K562 (cell line): Measurements from ENCODE around the gene PTPN7. TPM values are rescaled to one million over a fixed set of nuclear protein-coding genes. Genes with fewer than 3 reads are reported as not detected.
A peak's percentile ranks its signal among the peaks of the same experiment; 100 is the strongest.

ENCODE experiments used
- ADNP ChIP-seq: fragments of 200-800 bp; sonication (Bioruptor generic); IDR thresholded peaks from 2 replicates; pipeline ENCODE4 v1.6.1; 2016; ENCODE audit warnings: missing genetic modification characterization, missing compliant biosample characterization
- ASH1L ChIP-seq: fragments of 450-650 bp; IDR thresholded peaks from 2 replicates; pipeline ENCODE4 v1.6.1; 2018; ENCODE audit warnings: borderline replicate concordance, mild to moderate bottlenecking, low read depth; ENCODE audit not compliant: partially characterized antibody
- E4F1 ChIP-seq: fragments of 250-450 bp; sonication (Bioruptor Pico); IDR thresholded peaks from 2 replicates; pipeline ENCODE4 v1.5.0; 2021; ENCODE audit warnings: mild to moderate bottlenecking, borderline replicate concordance
- ILK ChIP-seq: fragments of 450-650 bp; IDR thresholded peaks from 2 replicates; pipeline ENCODE4 v1.6.1; 2016; ENCODE audit warnings: missing genetic modification characterization, low read depth, mild to moderate bottlenecking, missing compliant biosample characterization, moderate library complexity, borderline replicate concordance
- MCM5 ChIP-seq: fragments of 450-650 bp; IDR thresholded peaks from 2 replicates; pipeline ENCODE4 v1.6.1; 2016; ENCODE audit warnings: low read depth
- MECOM ChIP-seq: fragments of 250-450 bp; sonication (Bioruptor Pico); IDR thresholded peaks from 2 replicates; pipeline ENCODE4 v1.8.0; 2022; ENCODE audit warnings: inconsistent platforms
- NFATC3 ChIP-seq: fragments of 450-650 bp; IDR thresholded peaks from 2 replicates; pipeline ENCODE4 v1.6.1; 2017; ENCODE audit warnings: mild to moderate bottlenecking
- PHF21A ChIP-seq: fragments of 450-650 bp; IDR thresholded peaks from 2 replicates; pipeline ENCODE4 v1.6.1; 2017; ENCODE audit warnings: low read depth, borderline replicate concordance
- POLR2AphosphoS5 ChIP-seq: IDR thresholded peaks from 2 replicates; pipeline ENCODE4 v1.6.1; 2011; ENCODE audit warnings: mild to moderate bottlenecking, low read depth, low read length, moderate library complexity; ENCODE audit not compliant: control insufficient read depth, insufficient read depth
- TOE1 ChIP-seq, 2 experiments: fragments of 450-650 bp in 1 of 2; sonication (generic) in 1 of 2; formaldehyde crosslinking in 1 of 2; IDR thresholded peaks; 2 replicates each; pipeline versions ENCODE4 v1.7.1 to v1.8.0; 2016 to 2022; ENCODE audit warnings: borderline replicate concordance in 2 of 2, mild to moderate bottlenecking in 2 of 2, antibody characterized with exemption in 1 of 2, inconsistent platforms in 1 of 2, low read depth in 1 of 2, missing genetic modification reagents in 1 of 2, moderate library complexity in 1 of 2
- ZBTB49 ChIP-seq: sonication (generic); formaldehyde crosslinking; IDR thresholded peaks from 2 replicates; pipeline ENCODE4 v1.8.0; 2022; ENCODE audit warnings: missing genetic modification reagents, mild to moderate bottlenecking, borderline replicate concordance
- ZNF174 ChIP-seq: fragments of 250-450 bp; sonication (Bioruptor Pico); IDR thresholded peaks from 2 replicates; pipeline ENCODE4 v1.4.0; 2020; ENCODE audit warnings: mild to moderate bottlenecking
- polyA plus RNA-seq, 8 experiments: library from polyadenylated mRNA; depleted of rRNA in 4 of 8; stranded (reverse) in 5 of 8; unstranded in 3 of 8; fragments of >200 nt; fragmentation: Nextera tagmentation in 2 of 8; fragmentation: Illumina TruSeq in 1 of 8; extraction: Ambion mirVana in 2 of 8; extraction: Trizol in 1 of 8; gene quantifications; 2 replicates each; pipeline versions ENCODE4 v1.2.1 to v1.2.3, GENCODE V29; 2011 to 2014; ENCODE audit warnings: inconsistent platforms in 1 of 8, missing spikeins in 1 of 8
- total RNA-seq, 7 experiments: library from RNA; depleted of rRNA in 6 of 7; stranded (reverse); fragments of >200 nt in 6 of 7; fragmentation: Illumina TruSeq in 2 of 7; extraction: Trizol in 2 of 7; gene quantifications; 2 replicates each; pipeline versions ENCODE4 v1.2.1 to v1.2.3, GENCODE V29; 2011 to 2021; ENCODE audit warnings: low replicate concordance in 1 of 7

PTPN7 gene
- total and polyA plus RNA-seq, 9 of the 15 experiments (the other 6 are each of a cell fraction or from before 2014, with no cell fraction given), result 18.7 to 144 (median 120) TPM

GRCh38 chr1:202165942-202166843 is 5.8 kb upstream of the PTPN7 start (continued):
- TF ChIP-seq E4F1 (CRISPR knock-in tag) (no peak), ASH1L (no peak), ADNP (no peak), POLR2AphosphoS5 (0 out of 2 replicates have a peak, but pooled peaks have one; percentile 41), ZNF174 (no peak), ZBTB49 (CRISPR knock-in tag) (no peak), NFATC3 (0 out of 2 replicates have a peak, but pooled peaks have one; percentile 31), TOE1 (IDR thresholded peaks at IDR 0.05; ENCODE audit: borderline replicate concordance) (peak; percentile 53; the same call in 1 of the 2 replicates), TOE1 (CRISPR knock-in tag; IDR thresholded peaks at IDR 0.05; ENCODE audit: borderline replicate concordance, low read depth) (no peak), PHF21A (no peak), MCM5 (no peak), ILK (tag) (no peak), MECOM (CRISPR knock-in tag) (no peak; the same call in none of the 2 replicates)
